Fibroblast of the conjunctiva (primary cell): ENCODE measurements around the gene NR2C2.

ENCODE experiments used
- DNase-seq: peaks from one replicate; pipeline ENCODE4 v3.0.0-alpha.2; 2010; ENCODE audit warnings: low read depth

NR2C2 gene

DNA sequence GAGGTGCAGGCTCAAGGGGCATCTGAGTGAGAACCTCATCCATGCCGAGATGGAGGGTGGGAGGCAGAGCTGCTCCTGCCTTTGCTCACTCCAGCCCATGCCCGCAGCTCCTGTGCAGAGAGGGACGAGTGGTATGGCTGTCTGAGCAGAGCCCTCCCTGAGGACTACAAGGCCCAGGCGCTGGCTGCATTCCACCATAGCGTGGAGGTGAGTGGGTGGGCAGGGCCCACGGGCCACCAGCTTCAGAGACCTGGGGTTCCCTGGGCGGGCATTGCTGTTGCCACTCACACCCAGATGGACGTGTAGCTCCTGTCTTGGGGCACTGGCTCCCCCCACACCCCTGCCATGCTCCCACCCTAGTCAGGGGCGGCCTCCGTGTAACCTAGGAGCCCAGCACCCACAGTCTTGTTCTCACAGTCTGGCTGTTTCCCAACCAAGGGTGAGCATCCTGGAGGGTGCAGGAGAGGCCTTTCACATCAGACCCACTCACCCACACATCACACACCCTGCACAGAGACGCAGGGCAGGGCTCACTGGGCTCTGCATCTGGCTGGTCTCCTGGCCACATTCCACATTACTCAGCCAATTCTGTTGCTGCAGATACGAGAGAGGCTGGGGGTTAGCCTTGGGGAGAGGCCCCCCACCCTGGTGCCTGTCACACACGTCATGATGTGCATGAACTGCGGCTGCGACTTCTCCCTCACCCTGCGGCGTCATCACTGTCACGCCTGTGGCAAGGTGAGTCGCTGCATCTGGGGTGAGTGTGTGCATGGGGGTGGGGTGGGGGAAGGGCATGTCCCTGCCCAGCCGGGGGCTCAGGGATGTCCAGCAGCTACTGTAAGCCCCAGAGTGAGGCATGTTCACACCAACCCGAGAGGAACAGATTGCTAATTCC is 25.3 kb upstream of the NR2C2 start:
- DNase-seq = no peak

- no peak for DNase-seq
These were observed 24.5 kb upstream of the NR2C2 start for GRCh38 chr3:14922863-14923262.

GRCh38 chr3:14923476-14923875 is 23.9 kb upstream of the NR2C2 start:
- DNase-seq = no peak

DNA sequence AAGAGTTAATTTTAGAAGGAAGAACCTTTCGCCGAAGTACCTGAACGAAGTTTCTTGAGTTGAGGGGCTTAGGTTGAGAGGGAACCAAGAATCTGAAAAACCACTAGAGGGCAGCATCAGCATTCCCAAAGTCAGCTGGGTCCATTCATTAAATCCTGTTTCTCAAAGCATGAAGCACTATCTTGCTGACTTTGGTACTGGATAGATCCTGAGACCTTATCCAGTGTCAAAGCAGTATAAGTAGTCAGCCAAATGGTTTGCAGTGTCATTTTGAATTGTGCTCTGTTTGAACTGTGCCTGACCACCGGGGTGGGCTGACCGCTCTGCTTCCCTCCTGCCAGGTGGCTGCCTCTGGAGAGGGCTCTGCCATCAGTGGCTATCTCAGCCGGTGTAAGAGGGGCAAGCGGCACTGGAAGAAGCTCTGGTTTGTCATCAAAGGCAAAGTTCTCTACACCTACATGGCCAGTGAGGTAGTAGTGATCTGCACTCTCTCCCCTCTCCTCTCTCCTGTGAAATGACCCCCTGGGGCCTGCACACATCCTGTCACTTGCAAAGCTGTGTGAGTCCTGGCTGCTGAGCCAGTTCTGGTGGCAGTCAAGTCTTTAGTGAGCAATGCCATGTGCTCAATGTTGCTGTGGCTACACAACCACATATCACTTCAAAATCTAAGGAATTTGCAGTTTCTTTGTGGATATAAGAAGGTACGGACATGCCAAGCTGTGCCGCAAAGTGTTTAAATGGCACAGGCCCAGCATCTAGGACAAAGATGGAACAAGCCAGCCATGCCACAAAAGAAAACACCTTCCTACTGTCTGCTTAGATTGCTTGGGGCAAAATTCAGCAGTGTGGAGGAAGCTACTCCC is 21.4 kb upstream of the NR2C2 start:
- DNase-seq = peak; percentile 57

- no peak for DNase-seq
These were observed 20.8 kb upstream of the NR2C2 start for GRCh38 chr3:14926592-14926991.

DNA sequence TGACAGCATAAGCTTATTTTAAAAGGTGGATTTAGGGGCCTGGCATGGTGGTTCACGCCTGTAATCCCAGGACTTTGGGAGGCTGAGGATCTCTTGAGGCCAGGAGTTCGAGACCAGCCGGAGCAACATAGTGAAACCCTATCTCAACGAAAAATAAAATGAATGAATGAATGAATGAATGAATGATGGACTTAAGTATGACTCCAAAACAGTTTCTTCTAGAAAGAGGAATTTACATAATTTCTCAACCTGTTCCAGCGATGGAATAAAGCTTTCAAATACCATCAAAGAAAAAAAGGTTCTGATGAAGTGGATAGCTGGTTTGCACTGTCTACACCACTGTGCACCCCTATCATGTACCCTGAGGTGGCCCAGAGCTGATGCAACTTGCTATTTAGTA is 20.1 kb upstream of the NR2C2 start:
- no peak for DNase-seq

GRCh38 chr3:14929310-14930074 is 17.9 kb upstream of the NR2C2 start:
- DNase-seq = no peak

GRCh38 chr3:14933820-14934425 is 13.5 kb upstream of the NR2C2 start:
- DNase-seq = no peak

DNA sequence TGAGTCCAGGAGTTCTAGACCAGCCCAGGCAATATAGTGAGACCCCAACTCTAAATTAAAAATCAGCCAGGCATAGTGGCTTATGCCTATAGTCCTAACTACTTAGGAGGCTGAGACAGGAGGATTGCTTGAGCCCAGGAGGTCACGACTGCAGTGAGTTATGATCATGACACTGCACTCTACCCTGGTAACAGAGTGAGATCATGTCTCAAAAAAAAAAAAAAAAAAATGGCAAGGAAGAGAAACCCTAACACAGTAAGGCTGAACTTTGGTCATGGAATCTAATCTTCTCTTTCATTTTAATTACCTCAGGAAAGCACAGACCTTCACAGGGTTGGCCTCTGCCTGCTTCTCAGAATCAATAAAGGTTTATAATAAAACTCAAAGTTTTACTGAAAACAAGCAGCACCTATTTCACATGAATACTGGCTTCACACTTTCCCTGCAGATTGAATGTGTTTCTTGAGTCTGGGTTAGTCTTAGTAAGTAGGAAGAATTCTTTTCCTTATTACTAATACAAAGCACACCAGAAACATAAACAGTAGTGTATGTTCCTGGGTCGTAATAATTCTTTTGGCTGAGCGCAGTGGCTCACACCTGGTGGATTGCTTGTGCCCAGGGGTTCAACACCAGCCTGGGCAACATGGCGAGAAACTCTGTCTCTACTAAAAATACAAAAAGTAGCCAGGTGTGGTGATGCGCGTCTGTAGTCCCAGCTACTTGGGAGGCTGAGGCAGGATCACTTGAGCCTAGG is 11.6 kb upstream of the NR2C2 start:
- no peak for DNase-seq

- DNase-seq = no peak
These were observed 8.4 kb upstream of the NR2C2 start for GRCh38 chr3:14938954-14939353.

- no peak for DNase-seq
These were observed 5.5 kb upstream of the NR2C2 start for GRCh38 chr3:14941871-14942270.

DNA sequence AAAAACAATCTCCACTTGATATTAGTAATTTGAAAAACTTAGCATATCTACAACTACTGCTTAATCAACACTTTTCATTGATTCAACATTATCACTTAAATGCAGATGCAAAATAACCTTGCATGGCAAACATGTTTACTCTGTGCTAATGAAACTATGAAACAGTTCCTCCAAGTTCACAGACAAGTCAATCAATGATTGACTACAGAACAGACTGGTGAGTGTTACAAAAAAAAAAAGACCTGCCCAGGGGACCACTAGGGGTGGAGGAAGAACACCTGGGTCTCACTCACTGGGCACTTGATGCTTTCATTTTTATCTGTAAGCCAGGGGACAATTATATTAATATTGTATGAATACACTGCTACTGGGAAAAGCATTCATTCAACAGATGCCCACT is 4.3 kb upstream of the NR2C2 start:
- DNase-seq = no peak

DNA sequence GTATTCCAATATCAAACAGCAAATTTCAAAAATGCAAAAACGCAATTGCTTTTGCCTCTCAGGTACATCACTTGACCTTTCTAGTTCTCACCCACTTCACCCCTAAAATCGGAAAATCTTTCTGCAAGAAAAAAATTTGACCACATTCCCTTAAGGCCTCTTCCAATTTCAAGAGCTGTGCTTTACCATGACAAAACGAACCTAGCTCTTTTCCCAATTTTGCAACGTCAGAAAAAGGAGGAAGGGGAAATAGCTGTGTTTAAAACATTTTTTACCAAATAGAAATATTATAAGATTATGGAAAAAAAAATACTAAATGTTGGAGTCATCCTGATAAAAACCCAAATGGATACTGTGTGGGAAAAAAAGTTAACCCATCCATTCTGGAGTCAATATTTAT is 1.1 kb upstream of the NR2C2 start:
- DNase-seq = no peak

GRCh38 chr3:14946739-14947099 is 664 bp upstream of the NR2C2 start:
- DNase-seq = no peak

GRCh38 chr3:14947886-14948608 is 664 bp downstream of the NR2C2 start:
- DNase-seq = peak; percentile 93

DNA sequence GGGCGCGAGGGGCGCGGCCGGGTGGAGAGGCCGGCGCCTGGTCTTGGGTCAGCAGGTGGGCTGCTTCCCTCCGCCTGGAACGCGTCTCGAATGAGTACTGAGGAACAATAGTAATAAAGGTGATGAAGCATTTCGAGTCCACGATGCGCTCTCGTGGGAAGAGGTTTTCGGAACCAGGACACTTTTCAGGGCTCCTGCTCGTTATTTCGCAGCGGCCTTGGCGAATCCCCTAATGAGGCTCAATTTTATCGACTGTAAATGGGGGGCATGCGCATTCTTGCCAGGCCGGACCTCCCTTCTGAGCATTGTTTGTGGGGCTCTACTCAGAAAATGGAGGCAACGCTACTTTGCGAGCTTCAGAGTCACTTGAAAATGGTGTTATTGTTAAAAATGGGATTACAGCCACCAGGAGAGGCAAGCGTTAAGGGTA is 1.2 kb downstream of the NR2C2 start:
- DNase-seq = no peak

DNA sequence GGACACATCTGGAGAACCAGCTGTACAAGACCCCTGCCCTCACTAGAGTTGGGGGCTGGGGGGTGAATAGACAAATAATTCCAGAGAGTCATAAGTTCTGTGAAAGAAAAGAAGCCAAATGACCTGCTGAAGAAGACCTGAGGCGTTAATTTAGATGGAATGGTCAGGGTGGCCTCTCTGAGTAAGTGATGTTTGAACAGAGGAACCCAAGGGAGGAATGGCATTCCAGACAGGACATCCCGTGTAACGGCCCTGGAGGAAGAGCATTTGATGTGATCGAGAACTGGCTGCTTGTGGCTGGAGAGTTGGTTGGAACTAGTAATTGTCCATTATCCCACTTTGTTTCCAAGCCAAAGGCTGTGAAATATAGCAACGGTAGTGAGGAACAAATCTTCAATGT is 1.7 kb downstream of the NR2C2 start:
- no peak for DNase-seq

DNA sequence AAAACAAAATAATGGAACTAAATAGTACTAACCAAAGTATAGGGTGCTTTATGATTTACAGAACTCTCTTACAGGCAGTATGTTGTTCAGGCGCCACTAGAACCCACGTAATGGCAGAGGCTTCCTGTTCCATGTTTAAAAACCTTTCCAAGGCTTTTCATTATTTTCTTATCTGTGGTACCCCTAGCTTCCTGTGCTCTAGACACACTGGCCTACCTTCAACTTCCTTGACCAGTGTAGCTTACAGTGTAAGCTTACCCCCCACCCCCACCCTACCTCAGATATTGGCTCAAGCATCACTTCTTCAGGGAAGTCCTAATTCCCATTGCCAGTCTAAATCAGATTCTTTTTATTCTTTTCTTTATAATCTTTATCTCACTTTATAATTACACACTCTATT is 2.9 kb downstream of the NR2C2 start:
- DNase-seq = no peak

DNA sequence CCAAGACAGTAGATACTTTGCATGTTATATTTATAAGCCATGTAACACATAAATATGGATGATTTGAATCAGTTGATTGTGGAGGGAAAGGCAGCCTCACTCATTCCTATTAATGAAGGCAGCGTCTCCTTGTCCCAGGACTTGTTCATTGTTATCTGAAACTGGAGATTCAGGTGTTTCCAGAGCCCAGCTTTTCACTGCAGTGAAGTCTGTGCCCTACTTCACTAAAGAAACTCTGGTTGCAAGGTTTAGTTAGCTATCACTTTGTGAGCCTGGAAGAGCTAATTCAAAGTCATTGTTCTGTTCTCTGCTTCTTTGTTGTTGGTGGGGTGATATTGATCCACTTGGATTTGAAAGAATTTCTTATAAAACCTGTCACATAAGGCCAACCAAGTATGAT is 9.8 kb downstream of the NR2C2 start:
- DNase-seq = no peak

DNA sequence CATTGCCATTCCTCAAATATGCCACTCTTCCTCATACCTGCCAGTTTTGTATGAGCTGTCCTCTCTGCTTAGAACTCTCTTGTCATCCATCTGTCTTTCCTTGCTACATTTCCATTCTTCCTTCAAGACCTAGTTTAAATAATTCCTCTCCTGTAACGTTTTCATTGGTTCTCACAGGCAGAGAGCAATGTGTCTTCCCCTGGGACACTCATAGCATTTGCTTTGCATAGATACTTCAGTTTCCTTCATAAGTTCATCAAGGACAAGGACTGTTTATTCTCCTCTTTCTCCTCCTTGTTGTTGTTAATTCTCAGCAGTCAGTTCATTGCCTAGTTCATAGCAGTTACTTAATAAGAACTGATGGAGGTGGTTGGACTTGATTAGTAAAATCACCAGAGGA is 10.5 kb downstream of the NR2C2 start:
- DNase-seq = no peak
